GM12878 (cell line): ENCODE data around the gene CFI. TPM values are rescaled to one million over a fixed set of nuclear protein-coding genes. Genes with fewer than 3 reads are reported as not detected.

Source experiments
- ATAC-seq: fragments of 200-7000 bp; cut with Tn5 transposase; 3 replicates; pipeline ENCODE4 v1.9.1; 2020; ENCODE audit warnings: mild to moderate bottlenecking, moderate library complexity
- BruUV-seq: library from RNA; stranded (reverse); fragments of 400-500 nt; replicated peaks from 2 replicates; lab custom pipeline; 2021; lab: Mats Ljungman, UMichigan
- CTCF ChIA-PET: fragments of 300-600 bp; sonication (Branson Sonifier 250); formaldehyde crosslinking; extraction: SDS; loops from one replicate; lab custom pipeline; 2021; ENCODE audit warnings: inconsistent platforms; lab: Yijun Ruan, JAX
- POLR2A ChIA-PET: fragments of 350-600 bp; formaldehyde crosslinking; extraction: SDS; loops from one replicate; lab custom pipeline; 2021; ENCODE audit warnings: inconsistent platforms; lab: Charles Lee
- RAD21 ChIA-PET: fragments of 300-600 bp; sonication (Branson Sonifier 250); formaldehyde crosslinking; loops from one replicate; lab custom pipeline; 2023; ENCODE audit warnings: antibody characterized with exemption; ENCODE audit not compliant: unreplicated experiment; lab: Charles Lee
- SMC1A ChIA-PET: fragments of 300-600 bp; sonication (Branson Sonifier 250); formaldehyde crosslinking; loops from one replicate; lab custom pipeline; 2023; ENCODE audit not compliant: unreplicated experiment, uncharacterized antibody; lab: Charles Lee
- DNase-seq: peaks from one replicate; pipeline ENCODE4 v3.0.0-alpha.2; 2011; ENCODE audit warnings: low read depth, low spot score
- FAIRE-seq: peaks from 3 replicates; lab custom pipeline; 2011; peaks lifted over from hg19 to GRCh38; lab: Jason Lieb, UNC
- H2AFZ ChIP-seq: 2 replicates; pipeline ENCODE4 v1.6.0; 2011; ENCODE audit warnings: low read depth, low read length, control low read depth; ENCODE audit not compliant: control insufficient read depth
- H3K27ac ChIP-seq: 2 replicates; pipeline ENCODE4 v1.5.1; 2011; ENCODE audit warnings: control low read depth; ENCODE audit not compliant: control insufficient read depth, insufficient read depth
- H3K27me3 ChIP-seq, 2 experiments: replicated peaks in 1 of 2; 2 replicates each; pipeline versions ENCODE4 v1.6.0 to v1.6.1; 2011; ENCODE audit warnings: low read length in 1 of 2; ENCODE audit not compliant: control insufficient read depth in 2 of 2, insufficient read depth in 2 of 2
- H3K36me3 ChIP-seq, 2 experiments: 2 replicates each; pipeline ENCODE4 v1.5.1; 2011; ENCODE audit warnings: low read length in 1 of 2; ENCODE audit not compliant: control insufficient read depth in 2 of 2, insufficient read depth in 2 of 2
- H3K4me1 ChIP-seq: 2 replicates; pipeline ENCODE4 v1.6.1; 2011; ENCODE audit warnings: mild to moderate bottlenecking, low read length, moderate library complexity, mixed read lengths; ENCODE audit not compliant: control insufficient read depth, insufficient read depth
- H3K4me2 ChIP-seq: 2 replicates; pipeline ENCODE4 v1.6.0; 2011; ENCODE audit warnings: control low read depth; ENCODE audit not compliant: control insufficient read depth, insufficient read depth
- H3K4me3 ChIP-seq: fragments of 200-600 bp; sonication (generic); 2 replicates; pipeline ENCODE4 v1.5.1; 2016
- H3K79me2 ChIP-seq: 2 replicates; pipeline ENCODE4 v1.6.0; 2011; ENCODE audit warnings: low read length; ENCODE audit not compliant: control insufficient read depth, insufficient read depth
- H3K9ac ChIP-seq: 2 replicates; pipeline ENCODE4 v1.8.0; 2011; ENCODE audit warnings: low read length, control low read depth, mixed read lengths; ENCODE audit not compliant: control insufficient read depth, insufficient read depth
- H3K9me3 ChIP-seq: replicated peaks from 3 replicates; pipeline ENCODE4 v1.5.1; 2011; ENCODE audit warnings: mild to moderate bottlenecking, low read length; ENCODE audit not compliant: control insufficient read depth, insufficient read depth
- H4K20me1 ChIP-seq: 2 replicates; pipeline ENCODE4 v1.6.0; 2011; ENCODE audit not compliant: control insufficient read depth, insufficient read depth
- ATF7 ChIP-seq: fragments of 450-650 bp; IDR thresholded peaks from 2 replicates; pipeline ENCODE4 v1.6.1; 2016; ENCODE audit warnings: low read depth, mild to moderate bottlenecking
- BCLAF1 ChIP-seq: fragments of 450-650 bp; IDR thresholded peaks from 2 replicates; pipeline ENCODE4 v1.6.1; 2017; ENCODE audit warnings: antibody characterized with exemption, mild to moderate bottlenecking, moderate library complexity
- BHLHE40 ChIP-seq, 2 experiments: fragments of 450-650 bp in 1 of 2; IDR thresholded peaks; 2 replicates each; pipeline ENCODE4 v1.6.1; 2011 to 2017; ENCODE audit warnings: low read depth in 2 of 2, borderline replicate concordance in 1 of 2, improper control_type of control experiment in 1 of 2, low read length in 1 of 2, mild to moderate bottlenecking in 1 of 2
- HDAC2 ChIP-seq: fragments of 200-600 bp; sonication (generic); IDR thresholded peaks from 2 replicates; pipeline ENCODE4 v1.6.1; 2017
- IKZF2 ChIP-seq, 2 experiments: fragments of 450-650 bp; IDR thresholded peaks; 2 replicates each; pipeline ENCODE4 v1.6.1; 2017; ENCODE audit warnings: mild to moderate bottlenecking in 2 of 2, moderate library complexity in 2 of 2
- PKNOX1 ChIP-seq: fragments of 450-650 bp; IDR thresholded peaks from 2 replicates; pipeline ENCODE4 v1.6.1; 2016; ENCODE audit warnings: mild to moderate bottlenecking
- RELA ChIP-seq: fragments of 450-650 bp; IDR thresholded peaks from 2 replicates; pipeline ENCODE4 v1.8.0; 2014; ENCODE audit warnings: borderline replicate concordance; ENCODE audit not compliant: partially characterized antibody
- YY1 ChIP-seq: IDR thresholded peaks from 2 replicates; pipeline ENCODE4 v1.6.1; 2011; ENCODE audit warnings: low read depth, mild to moderate bottlenecking, low read length
- WGBS: methylation state at CpG from one replicate; pipeline ENCODE4 v1.1.6; 2016; ENCODE audit warnings: low lambda C conversion rate; ENCODE audit not compliant: insufficient replicate concordance, insufficient coverage; ENCODE audit errors: missing lambda C conversion rate; 5-methylcytosine and 5-hydroxymethylcytosine counted together
- in situ Hi-C: fragments of 300-500 bp; cut with MboI; formaldehyde crosslinking; loops from 9 replicates; pipeline ENCODE4 v1.14.3; 2018; ENCODE audit warnings: mixed read lengths
- intact Hi-C: fragments of 100-400 bp; cut with micrococcal nuclease; formaldehyde crosslinking; loops from one replicate; pipeline ENCODE4 v1.14.2; 2022; ENCODE audit not compliant: unreplicated experiment
- polyA plus RNA-seq, 11 experiments: library from polyadenylated mRNA; depleted of rRNA in 4 of 11; unstranded in 6 of 11; stranded (reverse) in 5 of 11; fragments of >200 nt; fragmentation: Nextera tagmentation in 4 of 11; fragmentation: Illumina TruSeq in 1 of 11; extraction: Ambion mirVana in 4 of 11; extraction: Trizol in 1 of 11; gene quantifications; 1 replicate in 1 of 11; 2 replicates in 10 of 11; pipeline versions ENCODE4 v1.2.1 to v1.2.3, GENCODE V29; 2011 to 2016; ENCODE audit warnings: inconsistent platforms in 2 of 11, missing spikeins in 2 of 11, low read depth in 1 of 11
- total RNA-seq, 4 experiments: library from RNA; depleted of rRNA in 3 of 4; stranded (reverse); fragments of >200 nt in 3 of 4; fragmentation: Illumina TruSeq in 1 of 4; extraction: Trizol in 1 of 4; gene quantifications; 2 replicates each; pipeline versions ENCODE4 v1.2.1 to v1.2.3, GENCODE V29; 2013 to 2021

CFI gene
- total and polyA plus RNA-seq, 10 of the 15 experiments (the other 5 are each of a cell fraction or from before 2014, with no cell fraction given), result 0.15 to 0.28 TPM; not detected in 8

GRCh38 chr4:109728385-109728784 is 73.4 kb downstream of the CFI start:
- in situ Hi-C loops, result no loop called here
- WGBS, result 87% methylated on average over 6 of the region's 6 CpGs
- Histone ChIP-seq H3K4me2 (no peak overlapping the region), H3K36me3 (no peaks in the 10 kb centered on the region), H2AFZ (no peak overlapping the region), H3K4me3 (no peak overlapping the region; the same call in 1 of the 2 replicates), H3K9me3 (no peaks in the 10 kb centered on the region), H3K79me2 (peaks cover 5% of the 10 kb centered on the region), H3K9ac (no peak overlapping the region), H4K20me1 (no peaks in the 10 kb centered on the region), H3K27ac (no peak overlapping the region), H3K27me3 (no peaks in the 10 kb centered on the region), H3K4me1 (no peaks in the 10 kb centered on the region; the same call in 1 of the 2 replicates)
- no peak for TF ChIP-seq PKNOX1
- ATAC-seq (no peak), DNase-seq (no peak), FAIRE-seq (no peak)
- RAD21 ChIA-PET, result no interaction called here
- POLR2A ChIA-PET, result interaction anchor here (0.5 kb wide), 1 partner anchor 470 kb away, joined by 7 read pairs; the partner anchor contains the start of gene ELOVL6
- SMC1A ChIA-PET, result interaction anchor here (0.6 to 1.2 kb wide), 3 partner anchors 22 to 169 kb away, joined by 3 to 6 read pairs (median 3); partner anchors contain the start of gene CASP6
- no TSS peak for BruUV-seq
- intact Hi-C loops, result no loop called here
- CTCF ChIA-PET, result interaction anchor here (1.0 kb wide), 1 partner anchor 165 kb away, joined by 3 read pairs; no protein-coding TSS in a partner anchor

GRCh38 chr4:109723110-109723509 is 78.7 kb downstream of the CFI start:
- in situ Hi-C loops, result no loop called here
- H3K4me2 ChIP-seq, result no peak overlapping the region
- CTCF ChIA-PET, result no interaction called here
- TF ChIP-seq HDAC2, result no peak
- no peak for TF ChIP-seq ATF7
- TF ChIP-seq BHLHE40 (IDR thresholded peaks at IDR 0.05; ENCODE audit: borderline replicate concordance in 1 of 2, low read depth in 2 of 2, low read length in 1 of 2), result no peak
- TF ChIP-seq YY1, result no peak
- TF ChIP-seq BCLAF1, result no peak
- TF ChIP-seq RELA, result no peak
- no peak for TF ChIP-seq IKZF2 (IDR thresholded peaks at IDR 0.05)
- TF ChIP-seq, all 136 proteins: peak for 0
- no TSS peak for BruUV-seq
- H3K4me3 ChIP-seq, result no peak overlapping the region
- no peak for FAIRE-seq
- no peak for DNase-seq
- no peak overlapping the region for H2AFZ ChIP-seq
- intact Hi-C loops, result no loop called here
- SMC1A ChIA-PET, result no interaction called here
- no peaks in the 10 kb centered on the region for H3K27me3 ChIP-seq
- WGBS, result 66% methylated on average over 2 of the region's 2 CpGs
- POLR2A ChIA-PET, result no interaction called here
- no peak overlapping the region for H3K9ac ChIP-seq
- H3K4me1 ChIP-seq, result no peaks in the 10 kb centered on the region; the same call in 1 of the 2 replicates
- H3K9me3 ChIP-seq, result peaks cover 3% of the 10 kb centered on the region; the same call in 1 of the 3 replicates
- H3K36me3 ChIP-seq, result no peaks in the 10 kb centered on the region
- RAD21 ChIA-PET, result no interaction called here
- no peak; the same call in 2 of the 3 replicates for ATAC-seq
- H4K20me1 ChIP-seq, result no peaks in the 10 kb centered on the region
- H3K27ac ChIP-seq, result no peak overlapping the region
- no peaks in the 10 kb centered on the region; the same call in 1 of the 2 replicates for H3K79me2 ChIP-seq
